SK-N-SH treated with all-trans-retinoic acid at 6 μM for 48 hours (cell line): ENCODE results near the gene FAM237A.

Experiments
- ATAC-seq: fragments of 200-7000 bp; cut with Tn5 transposase; 3 replicates; pipeline ENCODE4 v1.9.1; 2020; ENCODE audit warnings: mild to moderate bottlenecking, moderate library complexity
- BACH2 ChIP-seq: fragments of 250-450 bp; sonication (Bioruptor Pico); IDR thresholded peaks from 2 replicates; pipeline ENCODE4 v1.9.0; 2021; ENCODE audit warnings: mild to moderate bottlenecking, borderline replicate concordance
- CSDC2 ChIP-seq: fragments of 250-450 bp; sonication (Bioruptor Pico); IDR thresholded peaks from 2 replicates; pipeline ENCODE4 v1.5.0; 2020; ENCODE audit warnings: mild to moderate bottlenecking, moderate library complexity
- ESRRG ChIP-seq: fragments of 250-450 bp; sonication (Bioruptor Pico); IDR thresholded peaks from 2 replicates; pipeline ENCODE4 v1.6.1; 2021; ENCODE audit warnings: mild to moderate bottlenecking
- GLIS3 ChIP-seq: fragments of 250-450 bp; sonication (Bioruptor Pico); IDR thresholded peaks from 2 replicates; pipeline ENCODE4 v1.5.0; 2020; ENCODE audit warnings: mild to moderate bottlenecking, moderate library complexity
- ISL1 ChIP-seq: fragments of 250-450 bp; sonication (Bioruptor Pico); IDR thresholded peaks from 2 replicates; pipeline ENCODE4 v2.1.2; 2022; ENCODE audit warnings: mild to moderate bottlenecking, moderate library complexity
- OSR1 ChIP-seq: fragments of 250-450 bp; sonication (Bioruptor Pico); IDR thresholded peaks from 2 replicates; pipeline ENCODE4 v1.8.0; 2022; ENCODE audit warnings: moderate library complexity, mild to moderate bottlenecking, inconsistent platforms
- RARB ChIP-seq: fragments of 250-450 bp; sonication (Bioruptor Pico); IDR thresholded peaks from 2 replicates; pipeline ENCODE4 v1.8.0; 2021; ENCODE audit warnings: mild to moderate bottlenecking, moderate library complexity
- SNAI2 ChIP-seq: fragments of 250-450 bp; sonication (Bioruptor Pico); IDR thresholded peaks from 2 replicates; pipeline ENCODE4 v1.5.0; 2020; ENCODE audit warnings: mild to moderate bottlenecking, moderate library complexity
- TOX ChIP-seq: fragments of 250-450 bp; sonication (Bioruptor Pico); IDR thresholded peaks from 2 replicates; pipeline ENCODE4 v1.8.0; 2021; ENCODE audit warnings: mild to moderate bottlenecking, moderate library complexity, borderline replicate concordance
- TSHZ2 ChIP-seq: fragments of 250-450 bp; sonication (Bioruptor Pico); IDR thresholded peaks from 2 replicates; pipeline ENCODE4 v1.5.0; 2020; ENCODE audit warnings: mild to moderate bottlenecking, moderate library complexity
- ZC3H10 ChIP-seq: fragments of 250-450 bp; sonication (Bioruptor Pico); IDR thresholded peaks from 2 replicates; pipeline ENCODE4 v1.5.1; 2021; ENCODE audit warnings: mild to moderate bottlenecking, moderate library complexity
- ZFP30 ChIP-seq: fragments of 450-650 bp; formaldehyde crosslinking; IDR thresholded peaks from 2 replicates; pipeline ENCODE4 v1.5.0; 2022; ENCODE audit warnings: mild to moderate bottlenecking, moderate library complexity
- ZNF565 ChIP-seq: fragments of 450-650 bp; formaldehyde crosslinking; conservative IDR thresholded peaks from 2 replicates; pipeline ENCODE4 v1.5.0; 2020; ENCODE audit warnings: low read depth, mild to moderate bottlenecking, moderate library complexity
- ZNF70 ChIP-seq: fragments of 450-650 bp; formaldehyde crosslinking; IDR thresholded peaks from 2 replicates; pipeline ENCODE4 v1.5.0; 2020; ENCODE audit warnings: mild to moderate bottlenecking, moderate library complexity
- ZNF8 ChIP-seq: fragments of 450-650 bp; formaldehyde crosslinking; IDR thresholded peaks from 2 replicates; pipeline ENCODE4 v1.5.0; 2020; ENCODE audit warnings: mild to moderate bottlenecking, moderate library complexity
- TF ChIP-seq, protein P1 (sequence below): fragments of 250-450 bp; sonication (Bioruptor Pico); IDR thresholded peaks from 2 replicates; pipeline ENCODE4 v1.5.1; 2020; ENCODE audit warnings: low read depth, mild to moderate bottlenecking, moderate library complexity
- TF ChIP-seq, protein P2 (sequence below): fragments of 250-450 bp; sonication (Bioruptor Pico); IDR thresholded peaks from 2 replicates; pipeline ENCODE4 v1.5.1; 2021; ENCODE audit warnings: mild to moderate bottlenecking, moderate library complexity
- TF ChIP-seq, protein P3 (sequence below): fragments of 250-450 bp; sonication (Bioruptor Pico); IDR thresholded peaks from 2 replicates; pipeline ENCODE4 v1.8.0; 2021; ENCODE audit warnings: low read depth, mild to moderate bottlenecking, moderate library complexity, borderline replicate concordance
- TF ChIP-seq, protein P4 (sequence below): fragments of 250-450 bp; sonication (Bioruptor Pico); IDR thresholded peaks from 2 replicates; pipeline ENCODE4 v1.8.0; 2020; ENCODE audit warnings: mild to moderate bottlenecking, moderate library complexity, borderline replicate concordance

Gene FAM237A

GRCh38 chr2:206626108-206626507 lies 16.2 kb upstream of the FAM237A start (continued):
- no peak for TF ChIP-seq TSHZ2
- no peak for TF ChIP-seq ESRRG (CRISPR knock-in tag)
- TF ChIP-seq OSR1 = no peak
- no peak for TF ChIP-seq BACH2 (CRISPR knock-in tag)
- no peak for TF ChIP-seq RARB (CRISPR knock-in tag)
- TF ChIP-seq ZNF70 = no peak
- TF ChIP-seq, protein P1, sequence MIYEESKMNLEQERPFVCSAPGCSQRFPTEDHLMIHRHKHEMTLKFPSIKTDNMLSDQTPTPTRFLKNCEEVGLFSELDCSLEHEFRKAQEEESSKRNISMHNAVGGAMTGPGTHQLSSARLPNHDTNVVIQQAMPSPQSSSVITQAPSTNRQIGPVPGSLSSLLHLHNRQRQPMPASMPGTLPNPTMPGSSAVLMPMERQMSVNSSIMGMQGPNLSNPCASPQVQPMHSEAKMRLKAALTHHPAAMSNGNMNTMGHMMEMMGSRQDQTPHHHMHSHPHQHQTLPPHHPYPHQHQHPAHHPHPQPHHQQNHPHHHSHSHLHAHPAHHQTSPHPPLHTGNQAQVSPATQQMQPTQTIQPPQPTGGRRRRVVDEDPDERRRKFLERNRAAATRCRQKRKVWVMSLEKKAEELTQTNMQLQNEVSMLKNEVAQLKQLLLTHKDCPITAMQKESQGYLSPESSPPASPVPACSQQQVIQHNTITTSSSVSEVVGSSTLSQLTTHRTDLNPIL = no peak
- TF ChIP-seq ZNF8 = no peak
- TF ChIP-seq ZFP30 (CRISPR knock-in tag) = no peak

- ATAC-seq = no peak
- no peak for TF ChIP-seq CSDC2 (CRISPR knock-in tag)
- TF ChIP-seq ZNF8 = no peak
- TF ChIP-seq, protein P2, sequence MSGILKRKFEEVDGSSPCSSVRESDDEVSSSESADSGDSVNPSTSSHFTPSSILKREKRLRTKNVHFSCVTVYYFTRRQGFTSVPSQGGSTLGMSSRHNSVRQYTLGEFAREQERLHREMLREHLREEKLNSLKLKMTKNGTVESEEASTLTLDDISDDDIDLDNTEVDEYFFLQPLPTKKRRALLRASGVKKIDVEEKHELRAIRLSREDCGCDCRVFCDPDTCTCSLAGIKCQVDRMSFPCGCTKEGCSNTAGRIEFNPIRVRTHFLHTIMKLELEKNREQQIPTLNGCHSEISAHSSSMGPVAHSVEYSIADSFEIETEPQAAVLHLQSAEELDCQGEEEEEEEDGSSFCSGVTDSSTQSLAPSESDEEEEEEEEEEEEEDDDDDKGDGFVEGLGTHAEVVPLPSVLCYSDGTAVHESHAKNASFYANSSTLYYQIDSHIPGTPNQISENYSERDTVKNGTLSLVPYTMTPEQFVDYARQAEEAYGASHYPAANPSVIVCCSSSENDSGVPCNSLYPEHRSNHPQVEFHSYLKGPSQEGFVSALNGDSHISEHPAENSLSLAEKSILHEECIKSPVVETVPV (CRISPR knock-in tag) = no peak
- TF ChIP-seq, protein P3, sequence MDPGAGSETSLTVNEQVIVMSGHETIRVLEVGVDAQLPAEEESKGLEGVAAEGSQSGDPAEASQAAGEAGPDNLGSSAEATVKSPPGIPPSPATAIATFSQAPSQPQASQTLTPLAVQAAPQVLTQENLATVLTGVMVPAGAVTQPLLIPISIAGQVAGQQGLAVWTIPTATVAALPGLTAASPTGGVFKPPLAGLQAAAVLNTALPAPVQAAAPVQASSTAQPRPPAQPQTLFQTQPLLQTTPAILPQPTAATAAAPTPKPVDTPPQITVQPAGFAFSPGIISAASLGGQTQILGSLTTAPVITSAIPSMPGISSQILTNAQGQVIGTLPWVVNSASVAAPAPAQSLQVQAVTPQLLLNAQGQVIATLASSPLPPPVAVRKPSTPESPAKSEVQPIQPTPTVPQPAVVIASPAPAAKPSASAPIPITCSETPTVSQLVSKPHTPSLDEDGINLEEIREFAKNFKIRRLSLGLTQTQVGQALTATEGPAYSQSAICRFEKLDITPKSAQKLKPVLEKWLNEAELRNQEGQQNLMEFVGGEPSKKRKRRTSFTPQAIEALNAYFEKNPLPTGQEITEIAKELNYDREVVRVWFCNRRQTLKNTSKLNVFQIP (CRISPR knock-in tag) = no peak
- TF ChIP-seq TOX (CRISPR knock-in tag) = no peak
- no peak for TF ChIP-seq GLIS3 (CRISPR knock-in tag)
- TF ChIP-seq, protein P4, sequence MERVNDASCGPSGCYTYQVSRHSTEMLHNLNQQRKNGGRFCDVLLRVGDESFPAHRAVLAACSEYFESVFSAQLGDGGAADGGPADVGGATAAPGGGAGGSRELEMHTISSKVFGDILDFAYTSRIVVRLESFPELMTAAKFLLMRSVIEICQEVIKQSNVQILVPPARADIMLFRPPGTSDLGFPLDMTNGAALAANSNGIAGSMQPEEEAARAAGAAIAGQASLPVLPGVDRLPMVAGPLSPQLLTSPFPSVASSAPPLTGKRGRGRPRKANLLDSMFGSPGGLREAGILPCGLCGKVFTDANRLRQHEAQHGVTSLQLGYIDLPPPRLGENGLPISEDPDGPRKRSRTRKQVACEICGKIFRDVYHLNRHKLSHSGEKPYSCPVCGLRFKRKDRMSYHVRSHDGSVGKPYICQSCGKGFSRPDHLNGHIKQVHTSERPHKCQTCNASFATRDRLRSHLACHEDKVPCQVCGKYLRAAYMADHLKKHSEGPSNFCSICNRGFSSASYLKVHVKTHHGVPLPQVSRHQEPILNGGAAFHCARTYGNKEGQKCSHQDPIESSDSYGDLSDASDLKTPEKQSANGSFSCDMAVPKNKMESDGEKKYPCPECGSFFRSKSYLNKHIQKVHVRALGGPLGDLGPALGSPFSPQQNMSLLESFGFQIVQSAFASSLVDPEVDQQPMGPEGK = no peak
- no peak for TF ChIP-seq ISL1 (CRISPR knock-in tag)
- TF ChIP-seq, all 23 proteins: peak for 0
These were observed 14.7 kb upstream of the FAM237A start for GRCh38 chr2:206627632-206628031.

DNA sequence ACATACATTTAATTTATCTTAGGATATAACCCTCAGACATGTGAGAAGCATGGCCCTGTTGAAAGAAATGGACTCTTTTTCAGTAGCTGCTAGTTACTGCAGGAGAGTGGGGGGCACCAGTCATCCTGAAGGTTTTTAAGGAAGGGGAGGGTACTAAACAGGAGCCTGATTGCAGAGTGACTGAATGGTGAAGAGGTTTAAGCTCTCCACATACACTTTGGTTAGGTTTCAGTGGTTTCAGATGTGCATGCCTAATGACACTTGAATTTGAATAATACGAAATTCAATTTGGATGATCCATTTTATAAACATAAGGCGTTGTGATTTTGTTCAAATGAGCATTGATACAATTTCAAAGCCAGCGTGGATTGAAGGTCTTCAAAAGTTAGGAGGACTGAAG lies 10.9 kb upstream of the FAM237A start:
- TF ChIP-seq SNAI2 (no peak), ZFP30 (CRISPR knock-in tag) (no peak), ZNF565 (CRISPR knock-in tag) (no peak), GLIS3 (CRISPR knock-in tag) (no peak), OSR1 (no peak)
- no peak for ATAC-seq

DNA sequence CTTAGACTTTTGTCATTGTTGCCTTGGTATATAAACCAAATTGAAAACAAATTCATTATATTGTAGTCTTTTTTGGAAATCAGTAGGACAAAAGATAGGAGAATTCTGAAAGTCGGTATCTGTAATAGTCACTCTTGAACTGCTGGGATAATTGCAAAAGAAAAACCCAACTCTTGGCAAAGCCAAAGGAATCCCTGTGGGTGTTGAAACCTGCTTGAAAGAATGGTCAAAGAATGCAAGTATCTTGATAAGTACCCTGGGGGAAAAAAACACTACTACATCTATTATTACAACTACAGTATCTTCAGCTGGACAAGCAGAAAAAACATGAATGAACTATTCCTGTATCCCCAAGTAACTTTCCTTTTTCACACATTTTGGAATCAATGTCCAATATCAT lies 7.3 kb upstream of the FAM237A start:
- no peak for ATAC-seq
- no peak for TF ChIP-seq ZFP30 (CRISPR knock-in tag)

DNA sequence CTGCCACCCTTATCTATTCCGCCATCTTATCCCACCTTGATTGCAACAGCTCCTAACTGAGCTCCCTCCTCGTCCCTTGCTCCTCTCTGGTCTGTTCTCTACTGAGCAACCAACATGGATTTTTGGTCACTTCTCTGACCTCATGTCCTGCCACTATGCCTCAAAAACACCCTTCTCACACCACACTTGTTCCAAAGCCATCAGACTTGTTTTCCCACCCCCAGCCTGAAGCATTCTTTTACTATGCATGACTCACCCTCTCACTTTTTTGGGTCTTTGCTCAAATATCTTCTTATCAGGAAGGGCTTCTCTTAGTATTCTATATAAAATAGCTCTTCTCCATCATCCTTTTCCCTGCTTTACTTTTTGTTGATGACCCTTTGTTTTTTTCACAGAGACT lies 2.7 kb upstream of the FAM237A start:
- ATAC-seq = no peak
- TF ChIP-seq BACH2 (CRISPR knock-in tag) (no peak), ZC3H10 (no peak), TOX (CRISPR knock-in tag) (no peak), ZFP30 (CRISPR knock-in tag) (no peak), SNAI2 (no peak), ZNF70 (no peak), TSHZ2 (no peak)
- TF ChIP-seq, protein P1 = no peak
- TF ChIP-seq, protein P3 (CRISPR knock-in tag) = no peak
